H9 (cell line): ENCODE measurements around the gene GRAMD1C. TPM values are rescaled to one million over a fixed set of nuclear protein-coding genes. Genes with fewer than 3 reads are reported as not detected.

Experiments used
- DNase-seq: peaks from one replicate; pipeline ENCODE4 v3.0.0-alpha.2; 2017
- H2AFZ ChIP-seq: one replicate; pipeline ENCODE4 v1.6.1; 2013; ENCODE audit warnings: mild to moderate bottlenecking, low read length, control low read depth, moderate library complexity
- H2AK5ac ChIP-seq: 2 replicates; pipeline ENCODE4 v1.6.1; 2013; ENCODE audit warnings: low read length, control low read depth, mixed read lengths; ENCODE audit not compliant: insufficient read length
- H2BK120ac ChIP-seq: one replicate; pipeline ENCODE4 v1.6.1; 2013; ENCODE audit warnings: low read depth, mild to moderate bottlenecking, low read length, control low read depth, inconsistent platforms; ENCODE audit not compliant: poor library complexity, severe bottlenecking
- H2BK12ac ChIP-seq: 2 replicates; pipeline ENCODE4 v1.6.1; 2013; ENCODE audit warnings: low read length, control low read depth, mixed read lengths, low read depth; ENCODE audit not compliant: insufficient read length
- H2BK15ac ChIP-seq: 2 replicates; pipeline ENCODE4 v1.6.1; 2013; ENCODE audit warnings: low read depth, low read length, control low read depth
- H2BK20ac ChIP-seq: one replicate; pipeline ENCODE4 v1.6.1; 2013; ENCODE audit warnings: low read depth, mild to moderate bottlenecking, low read length, control low read depth, inconsistent platforms; ENCODE audit not compliant: poor library complexity, severe bottlenecking
- H2BK5ac ChIP-seq: 2 replicates; pipeline ENCODE4 v1.6.1; 2013; ENCODE audit warnings: low read length, control low read depth, mixed read lengths; ENCODE audit not compliant: insufficient read length
- H3K14ac ChIP-seq: 2 replicates; pipeline ENCODE4 v1.6.1; 2013; ENCODE audit warnings: low read length, control low read depth; ENCODE audit not compliant: insufficient read depth
- H3K18ac ChIP-seq: 2 replicates; pipeline ENCODE4 v1.6.1; 2013; ENCODE audit warnings: low read depth, mild to moderate bottlenecking, mixed read lengths, low read length, control low read depth; ENCODE audit not compliant: insufficient read length
- H3K23ac ChIP-seq: 2 replicates; pipeline ENCODE4 v1.6.1; 2013; ENCODE audit warnings: low read length, control low read depth, mixed read lengths, low read depth; ENCODE audit not compliant: insufficient read length
- H3K23me2 ChIP-seq: 2 replicates; pipeline ENCODE4 v1.6.1; 2013; ENCODE audit warnings: low read depth, mild to moderate bottlenecking, mixed read lengths, low read length, control low read depth; ENCODE audit not compliant: insufficient read length, poor library complexity, severe bottlenecking
- H3K27ac ChIP-seq: 2 replicates; pipeline ENCODE4 v1.5.1; 2013; ENCODE audit warnings: low read length, control low read depth, mixed read lengths, low read depth; ENCODE audit not compliant: insufficient read length
- H3K27me3 ChIP-seq: 2 replicates; pipeline ENCODE4 v1.6.1; 2013; ENCODE audit warnings: low read length, control low read depth, inconsistent platforms; ENCODE audit not compliant: insufficient read depth
- H3K4ac ChIP-seq: 2 replicates; pipeline ENCODE4 v1.6.1; 2013; ENCODE audit warnings: low read depth, mild to moderate bottlenecking, control low read depth, inconsistent platforms, low read length, moderate library complexity
- H3K4me1 ChIP-seq: 2 replicates; pipeline ENCODE4 v1.6.1; 2013; ENCODE audit warnings: low read length, control low read depth, inconsistent platforms; ENCODE audit not compliant: insufficient read depth
- H3K4me2 ChIP-seq: 2 replicates; pipeline ENCODE4 v1.6.1; 2013; ENCODE audit warnings: low read length, control low read depth, mixed read lengths; ENCODE audit not compliant: insufficient read length, insufficient read depth
- H3K56ac ChIP-seq: 2 replicates; pipeline ENCODE4 v1.6.1; 2013; ENCODE audit warnings: low read depth, mild to moderate bottlenecking, mixed read lengths, low read length, control low read depth; ENCODE audit not compliant: insufficient read length
- H3K79me1 ChIP-seq: 2 replicates; pipeline ENCODE4 v1.6.1; 2013; ENCODE audit warnings: low read depth, mild to moderate bottlenecking, moderate library complexity, low read length, control low read depth, inconsistent platforms; ENCODE audit not compliant: insufficient read depth, poor library complexity, severe bottlenecking
- H3K79me2 ChIP-seq: 2 replicates; pipeline ENCODE4 v1.6.1; 2013; ENCODE audit warnings: low read length, control low read depth, inconsistent platforms; ENCODE audit not compliant: insufficient read depth
- H3K9ac ChIP-seq: 2 replicates; pipeline ENCODE4 v1.6.1; 2013; ENCODE audit warnings: low read length, control low read depth, mixed read lengths; ENCODE audit not compliant: insufficient read length; ENCODE audit errors: extremely low read depth
- H3K9me3 ChIP-seq: one replicate; pipeline ENCODE4 v1.6.1; 2013; ENCODE audit warnings: low read depth, low read length, inconsistent platforms; ENCODE audit not compliant: control insufficient read depth
- H3T11ph ChIP-seq: one replicate; pipeline ENCODE4 v1.6.1; 2013; ENCODE audit warnings: mild to moderate bottlenecking, low read length, control low read depth, inconsistent platforms
- H4K20me1 ChIP-seq: one replicate; pipeline ENCODE4 v1.6.1; 2013; ENCODE audit not compliant: control insufficient read depth, insufficient read length, insufficient read depth
- H4K5ac ChIP-seq: 2 replicates; pipeline ENCODE4 v1.6.1; 2013; ENCODE audit warnings: low read depth, mild to moderate bottlenecking, mixed read lengths, low read length, control low read depth; ENCODE audit not compliant: insufficient read length
- H4K8ac ChIP-seq: replicated peaks from 2 replicates; pipeline ENCODE4 v1.6.1; 2013; ENCODE audit warnings: low read length, control low read depth, mixed read lengths, low read depth; ENCODE audit not compliant: insufficient read length
- H4K91ac ChIP-seq: 2 replicates; pipeline ENCODE4 v1.6.1; 2013; ENCODE audit warnings: low read depth, mild to moderate bottlenecking, moderate library complexity, mixed read lengths, low read length, control low read depth; ENCODE audit not compliant: insufficient read length
- H3K27ac Mint-ChIP-seq, 3 experiments: 2 replicates in 2 of 3; 3 replicates in 1 of 3; pipeline ENCODE4 v1.8.0; 2020 to 2021; ENCODE audit warnings: mixed read lengths in 3 of 3, mild to moderate bottlenecking in 1 of 3, moderate library complexity in 1 of 3
- H3K27me3 Mint-ChIP-seq: 2 replicates; pipeline ENCODE4 v1.8.0; 2021; ENCODE audit warnings: low read depth, mild to moderate bottlenecking, moderate library complexity, mixed read lengths
- H3K36me3 Mint-ChIP-seq, 3 experiments: 2 replicates in 2 of 3; 3 replicates in 1 of 3; pipeline ENCODE4 v1.8.0; 2020 to 2021; ENCODE audit warnings: low read depth in 3 of 3, mixed read lengths in 3 of 3; ENCODE audit not compliant: insufficient read depth in 1 of 3
- H3K4me1 Mint-ChIP-seq, 2 experiments: 2 replicates each; pipeline ENCODE4 v1.8.0; 2020; ENCODE audit warnings: mixed read lengths in 2 of 2
- H3K4me3 Mint-ChIP-seq, 2 experiments: 2 replicates in 1 of 2; 3 replicates in 1 of 2; pipeline ENCODE4 v1.8.0; 2020 to 2021; ENCODE audit warnings: mild to moderate bottlenecking in 2 of 2, mixed read lengths in 2 of 2, moderate library complexity in 1 of 2
- H3K9me3 Mint-ChIP-seq, 2 experiments: 2 replicates in 1 of 2; 3 replicates in 1 of 2; pipeline ENCODE4 v1.8.0; 2020; ENCODE audit warnings: mild to moderate bottlenecking in 2 of 2, mixed read lengths in 2 of 2, moderate library complexity in 1 of 2
- CTCF ChIP-seq: fragments of 200-600 bp; sonication (generic); conservative IDR thresholded peaks from 3 replicates; pipeline ENCODE4 v1.8.0; 2021; ENCODE audit warnings: antibody characterized with exemption, mild to moderate bottlenecking
- WGBS: extraction: QIAGEN DNeasy Blood & Tissue Kit; methylation state at CpG from one replicate; pipeline ENCODE4 v1.1.7; 2013; ENCODE audit warnings: missing lambda C conversion rate, low lambda C conversion rate, mixed read lengths; ENCODE audit not compliant: insufficient read length; ENCODE audit errors: extremely low coverage; 5-methylcytosine and 5-hydroxymethylcytosine counted together
- total RNA-seq: library from RNA; stranded (reverse); gene quantifications from 2 replicates; pipeline ENCODE4 v1.2.1, GENCODE V29; 2021

The GRAMD1C gene
- total RNA-seq, 1 experiment from 2014 or later: 1.8 TPM

GRCh38 chr3:113819866-113820265 lies 18.7 kb upstream of the GRAMD1C start:
- Histone ChIP-seq H4K8ac (no peak overlapping the region), H2BK20ac (no peak overlapping the region), H3K18ac (no peak overlapping the region), H2BK5ac (no peak overlapping the region), H2AK5ac (no peak overlapping the region), H2AFZ (no peak overlapping the region), H2BK120ac (no peak overlapping the region), H2BK12ac (no peak overlapping the region), H3K9ac (no peak overlapping the region), H4K20me1 (no peaks in the 10 kb centered on the region), H3K4me1 (no peaks in the 10 kb centered on the region), H3T11ph (no peak overlapping the region), H3K23ac (no peak overlapping the region), H3K27ac (no peak overlapping the region), H3K56ac (no peak overlapping the region), H3K23me2 (no peaks in the 10 kb centered on the region), H3K14ac (no peak overlapping the region), H4K91ac (no peak overlapping the region), H3K9me3 (no peaks in the 10 kb centered on the region), H3K79me2 (no peaks in the 10 kb centered on the region), H4K5ac (no peak overlapping the region), H3K79me1 (no peaks in the 10 kb centered on the region), H3K4me2 (no peak overlapping the region), H2BK15ac (no peak overlapping the region), H3K4ac (no peak overlapping the region), H3K27me3 (no peaks in the 10 kb centered on the region)
- DNase-seq: no peak
- Mint-ChIP-seq H3K27ac (peak overlapping the region in 1 of 3 experiments; percentile 59; a peak in 1 of 7 replicates), H3K36me3 (no peaks in the 10 kb centered on the region), H3K27me3 (no peaks in the 10 kb centered on the region), H3K4me3 (no peak overlapping the region), H3K9me3 (no peaks in the 10 kb centered on the region; a peak in 1 of 5 replicates), H3K4me1 (no peaks in the 10 kb centered on the region)
- WGBS: no CpG with 5 or more reads among the region's 3 CpGs
- no peak for TF ChIP-seq CTCF
